Gastroesophageal sphincter (tissue), 3 donors: ENCODE measurements around the gene GLDN.

Experiments
- CTCF ChIP-seq, 4 experiments: fragments of 200-600 bp in 2 of 4; fragments of 450-650 bp in 2 of 4; sonication (generic) in 1 of 4; IDR thresholded peaks; one replicate each; pipeline ENCODE4 v1.5.1; 2017 to 2019; ENCODE audit warnings: antibody characterized with exemption in 4 of 4, mild to moderate bottlenecking in 2 of 4, moderate library complexity in 2 of 4
- EP300 ChIP-seq: sonication (generic); formaldehyde crosslinking; IDR thresholded peaks from one replicate; pipeline ENCODE4 v1.6.1; 2017; ENCODE audit warnings: antibody characterized with exemption, mild to moderate bottlenecking
- POLR2A ChIP-seq, 2 donors: fragments of 450-650 bp; IDR thresholded peaks; one replicate each; pipeline ENCODE4 v1.6.1; 2017; ENCODE audit warnings: antibody characterized with exemption in 2 of 2, mild to moderate bottlenecking in 2 of 2, moderate library complexity in 1 of 2
- POLR2AphosphoS5 ChIP-seq: sonication (generic); formaldehyde crosslinking; IDR thresholded peaks from one replicate; pipeline ENCODE4 v1.6.1; 2017; ENCODE audit warnings: antibody characterized with exemption

GRCh38 chr15:51403946-51404695 is 62.7 kb downstream of the GLDN start:
- TF ChIP-seq CTCF (IDR thresholded peaks at IDR 0.05): no peak
- TF ChIP-seq POLR2A (IDR thresholded peaks at IDR 0.05): no peak
- no peak for TF ChIP-seq POLR2AphosphoS5
- TF ChIP-seq EP300: no peak
